Neural cell (in vitro differentiated cells): ENCODE results near the gene ZDHHC11. TPM values are rescaled to one million over a fixed set of nuclear protein-coding genes. Genes with fewer than 3 reads are reported as not detected.
"Not testable (repeated sequence)": the region's sequence is repeated elsewhere in the genome, so short reads cannot be mapped to it uniquely, and the experiment has no call there.

Experiments
- H2AFZ ChIP-seq: fragments of 200-600, 300-800 bp; sonication (generic), shearing (Covaris generic); 2 replicates; pipeline ENCODE4 v1.6.0; 2014; ENCODE audit warnings: low read depth, mild to moderate bottlenecking, antibody characterized with exemption, low read length, moderate library complexity
- H3F3A ChIP-seq: fragments of 200-600 bp; shearing (Covaris generic); 2 replicates; pipeline ENCODE4 v1.6.1; 2016; ENCODE audit warnings: mild to moderate bottlenecking, moderate library complexity, mixed read lengths, antibody characterized with exemption, low read length; ENCODE audit not compliant: insufficient read depth, poor library complexity, severe bottlenecking
- H3K27ac ChIP-seq: fragments of 200-600, 300-800 bp; sonication (generic), shearing (Covaris generic); 2 replicates; pipeline ENCODE4 v1.5.1; 2014; ENCODE audit warnings: mild to moderate bottlenecking, low read length, moderate library complexity
- H3K27me3 ChIP-seq: fragments of 300-800, 200-600 bp; sonication (generic), shearing (Covaris generic); 2 replicates; pipeline ENCODE4 v1.6.0; 2014; ENCODE audit warnings: mild to moderate bottlenecking, low read depth, low read length, moderate library complexity; ENCODE audit not compliant: insufficient read depth
- H3K36me3 ChIP-seq: fragments of 300-800, 200-600 bp; sonication (generic), shearing (Covaris generic); 2 replicates; pipeline ENCODE4 v1.5.1; 2014; ENCODE audit warnings: mild to moderate bottlenecking, antibody characterized with exemption, low read length, moderate library complexity; ENCODE audit not compliant: insufficient read depth
- H3K4me2 ChIP-seq: fragments of 300-800, 200-600 bp; sonication (generic), shearing (Covaris generic); 2 replicates; pipeline ENCODE4 v1.6.0; 2014; ENCODE audit warnings: mild to moderate bottlenecking, low read length
- H3K4me3 ChIP-seq: fragments of 300-800, 200-600 bp; sonication (generic), shearing (Covaris generic); 2 replicates; pipeline ENCODE4 v1.5.1; 2014; ENCODE audit warnings: mild to moderate bottlenecking, low read length, moderate library complexity
- H3K79me2 ChIP-seq: fragments of 200-600 bp; shearing (Covaris generic); replicated peaks from 2 replicates; pipeline ENCODE4 v1.6.0; 2014; ENCODE audit warnings: mild to moderate bottlenecking, low read length, moderate library complexity; ENCODE audit not compliant: insufficient read depth
- H3K9ac ChIP-seq: fragments of 300-800, 200-600 bp; sonication (generic), shearing (Covaris generic); 2 replicates; pipeline ENCODE4 v1.6.1; 2016; ENCODE audit warnings: mild to moderate bottlenecking, low read length, mixed read lengths
- H3K9me2 ChIP-seq: fragments of 200-600 bp; shearing (Covaris generic); 2 replicates; pipeline ENCODE4 v1.6.1; 2016; ENCODE audit warnings: mild to moderate bottlenecking, low read length, mixed read lengths; ENCODE audit not compliant: insufficient read depth
- H3K9me3 ChIP-seq: fragments of 200-600, 300-800 bp; sonication (generic), shearing (Covaris generic); 2 replicates; pipeline ENCODE4 v1.6.1; 2016; ENCODE audit warnings: mild to moderate bottlenecking, mixed run types, low read length, moderate library complexity, mixed read lengths
- H4K20me1 ChIP-seq: fragments of 200-600 bp; shearing (Covaris generic); 2 replicates; pipeline ENCODE4 v1.6.1; 2016; ENCODE audit warnings: mild to moderate bottlenecking, mixed run types; ENCODE audit not compliant: insufficient read depth
- EP300 ChIP-seq: fragments of 450-650 bp; conservative IDR thresholded peaks from 2 replicates; pipeline ENCODE4 v1.6.1; 2014; ENCODE audit warnings: antibody characterized with exemption, mild to moderate bottlenecking, moderate library complexity; ENCODE audit not compliant: poor library complexity, severe bottlenecking
- EZH2 ChIP-seq: fragments of 200-600, 300-800 bp; shearing (Covaris generic), sonication (generic); IDR thresholded peaks from 2 replicates; pipeline ENCODE4 v1.6.1; 2014; ENCODE audit warnings: antibody characterized with exemption, low read length, borderline replicate concordance, mild to moderate bottlenecking; ENCODE audit not compliant: insufficient read depth, poor library complexity, severe bottlenecking
- MXI1 ChIP-seq: fragments of 450-650 bp; conservative IDR thresholded peaks from 2 replicates; pipeline ENCODE4 v1.6.1; 2014; ENCODE audit warnings: antibody characterized with exemption, mild to moderate bottlenecking; ENCODE audit not compliant: poor library complexity, severe bottlenecking
- POLR2AphosphoS5 ChIP-seq: IDR thresholded peaks from 2 replicates; pipeline ENCODE4 v1.6.1; 2012
- RAD21 ChIP-seq: fragments of 450-650 bp; conservative IDR thresholded peaks from 2 replicates; pipeline ENCODE4 v1.6.1; 2014; ENCODE audit warnings: antibody characterized with exemption, mild to moderate bottlenecking, moderate library complexity
- SMC3 ChIP-seq: fragments of 450-650 bp; conservative IDR thresholded peaks from 2 replicates; pipeline ENCODE4 v1.6.1; 2014; ENCODE audit warnings: antibody characterized with exemption, mild to moderate bottlenecking, moderate library complexity; ENCODE audit not compliant: poor library complexity
- TAF1 ChIP-seq: IDR thresholded peaks from 2 replicates; pipeline ENCODE4 v1.6.1; 2012; ENCODE audit warnings: low read depth
- polyA plus RNA-seq: library from polyadenylated mRNA; depleted of rRNA; stranded (reverse); fragments of >200 nt; gene quantifications from 2 replicates; pipeline ENCODE4 v1.2.3, GENCODE V29; 2014
- TF ChIP-seq, protein P1 (sequence below): fragments of 450-650 bp; IDR thresholded peaks from 2 replicates; pipeline ENCODE4 v1.5.1; 2014; ENCODE audit warnings: antibody characterized with exemption, mild to moderate bottlenecking, moderate library complexity; ENCODE audit not compliant: poor library complexity, severe bottlenecking
- TF ChIP-seq, protein P2 (sequence below): IDR thresholded peaks from 2 replicates; pipeline ENCODE4 v1.6.1; 2012; ENCODE audit warnings: borderline replicate concordance

Gene ZDHHC11
- polyA plus RNA-seq, 1 donor from 2014 or later, result 11.4 TPM

DNA sequence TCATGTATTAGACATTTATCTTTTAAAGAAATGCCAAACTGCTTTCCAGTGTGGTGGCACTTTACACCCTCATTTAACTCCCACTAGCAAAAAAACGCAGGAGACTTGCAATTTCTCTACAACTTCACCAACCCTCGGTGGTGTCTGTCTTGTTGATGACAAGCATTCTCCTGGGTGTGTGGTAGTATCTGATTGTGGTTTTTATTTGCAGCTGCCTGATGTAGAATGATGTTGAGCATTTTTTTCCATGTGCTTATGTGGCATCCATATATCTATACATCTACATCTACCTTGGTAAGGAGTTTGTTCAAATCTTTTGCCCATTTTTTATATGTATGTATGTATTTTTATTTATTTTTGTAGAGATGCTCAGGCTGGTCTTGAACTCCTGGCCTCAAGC, 16.8 kb downstream of the ZDHHC11 start:
- not testable (repeated sequence) for H3K4me3 ChIP-seq, H3K79me2 ChIP-seq, H3K4me2 ChIP-seq, H3K27ac ChIP-seq, H3K9me2 ChIP-seq, H3K27me3 ChIP-seq, H2AFZ ChIP-seq, H3K36me3 ChIP-seq, H4K20me1 ChIP-seq, H3F3A ChIP-seq, H3K9me3 ChIP-seq, H3K9ac ChIP-seq

DNA sequence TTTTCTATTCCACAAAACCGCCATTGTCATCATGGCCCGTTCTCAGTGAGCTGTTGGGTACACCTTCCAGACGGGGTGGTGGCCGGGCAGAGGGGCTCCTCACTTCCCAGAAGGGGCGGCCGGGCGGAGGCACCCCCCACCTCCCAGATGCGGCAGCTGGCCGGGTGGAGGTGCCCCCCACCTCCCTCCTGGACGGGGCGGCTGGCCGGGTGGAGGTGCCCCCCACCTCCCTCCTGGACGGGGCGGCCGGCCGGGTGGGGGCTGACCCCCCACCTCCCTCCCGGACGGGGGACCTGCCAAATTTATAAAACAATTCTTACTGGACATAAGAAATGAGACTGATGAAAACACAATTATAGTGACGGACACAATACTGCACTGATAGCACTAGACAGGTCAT, 22.6 kb downstream of the ZDHHC11 start:
- not testable (repeated sequence) for H3K9me3 ChIP-seq, H3F3A ChIP-seq, H3K27me3 ChIP-seq, H3K9ac ChIP-seq, H3K4me3 ChIP-seq, H3K79me2 ChIP-seq, H4K20me1 ChIP-seq, H3K9me2 ChIP-seq, H3K27ac ChIP-seq, H2AFZ ChIP-seq, H3K4me2 ChIP-seq, H3K36me3 ChIP-seq

DNA sequence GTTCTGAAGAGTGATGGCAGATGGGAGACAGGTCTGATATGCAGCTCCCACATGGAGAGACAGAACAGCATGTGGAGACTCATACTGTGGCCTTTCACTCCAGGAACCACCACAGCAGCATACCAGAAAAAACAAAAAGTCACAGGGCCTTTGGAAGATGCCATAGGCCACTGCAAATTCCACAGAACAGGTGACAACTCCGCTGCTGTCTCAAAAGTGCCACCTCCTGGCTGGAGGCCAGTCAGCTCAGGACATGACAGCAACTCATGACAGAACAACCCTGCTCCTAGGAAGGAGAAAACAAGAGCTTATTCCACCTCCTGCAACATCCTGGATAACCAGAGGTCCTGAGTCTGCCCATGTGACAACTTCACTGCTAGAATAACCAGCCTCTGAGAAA, 25.2 kb downstream of the ZDHHC11 start:
- H4K20me1 ChIP-seq, H3K4me2 ChIP-seq, H3K9ac ChIP-seq, H3K4me3 ChIP-seq, H3K9me2 ChIP-seq, H3K79me2 ChIP-seq, H3F3A ChIP-seq, H2AFZ ChIP-seq, H3K9me3 ChIP-seq, H3K27ac ChIP-seq, H3K36me3 ChIP-seq, H3K27me3 ChIP-seq: not testable (repeated sequence)

DNA sequence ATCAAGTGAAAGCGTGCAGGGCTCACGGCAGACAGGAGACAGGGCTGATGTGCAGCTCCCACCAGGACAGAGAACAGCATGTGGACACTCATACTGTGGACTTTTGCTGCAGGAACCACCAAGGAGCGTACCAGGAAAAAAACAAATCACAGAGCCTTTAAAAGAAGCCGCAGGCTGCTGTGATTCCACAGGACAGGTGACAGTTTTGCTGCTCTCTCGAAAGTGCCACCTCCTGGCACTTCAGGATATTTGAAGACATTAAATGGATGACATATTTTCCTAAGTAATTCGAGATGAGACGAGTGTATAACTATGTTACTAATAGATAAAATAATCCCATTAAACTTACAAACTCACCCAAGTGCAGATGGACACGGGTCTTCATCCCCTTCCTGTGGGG, 29.3 kb downstream of the ZDHHC11 start:
- Histone ChIP-seq H3K79me2 (no peaks in the 10 kb centered on the region), H3K36me3 (no peaks in the 10 kb centered on the region), H3K4me3 (no peak overlapping the region), H3K4me2 (no peak overlapping the region), H3K27ac (no peak overlapping the region), H3K9ac (no peak overlapping the region), H3K9me3 (no peaks in the 10 kb centered on the region), H3K27me3 (no peaks in the 10 kb centered on the region), H2AFZ (no peak overlapping the region), H4K20me1 (no peaks in the 10 kb centered on the region), H3F3A (no peaks in the 10 kb centered on the region), H3K9me2 (no peaks in the 10 kb centered on the region)
- TF ChIP-seq POLR2AphosphoS5, result no peak
- no peak for TF ChIP-seq MXI1
- TF ChIP-seq TAF1, result no peak
- TF ChIP-seq, protein P1, sequence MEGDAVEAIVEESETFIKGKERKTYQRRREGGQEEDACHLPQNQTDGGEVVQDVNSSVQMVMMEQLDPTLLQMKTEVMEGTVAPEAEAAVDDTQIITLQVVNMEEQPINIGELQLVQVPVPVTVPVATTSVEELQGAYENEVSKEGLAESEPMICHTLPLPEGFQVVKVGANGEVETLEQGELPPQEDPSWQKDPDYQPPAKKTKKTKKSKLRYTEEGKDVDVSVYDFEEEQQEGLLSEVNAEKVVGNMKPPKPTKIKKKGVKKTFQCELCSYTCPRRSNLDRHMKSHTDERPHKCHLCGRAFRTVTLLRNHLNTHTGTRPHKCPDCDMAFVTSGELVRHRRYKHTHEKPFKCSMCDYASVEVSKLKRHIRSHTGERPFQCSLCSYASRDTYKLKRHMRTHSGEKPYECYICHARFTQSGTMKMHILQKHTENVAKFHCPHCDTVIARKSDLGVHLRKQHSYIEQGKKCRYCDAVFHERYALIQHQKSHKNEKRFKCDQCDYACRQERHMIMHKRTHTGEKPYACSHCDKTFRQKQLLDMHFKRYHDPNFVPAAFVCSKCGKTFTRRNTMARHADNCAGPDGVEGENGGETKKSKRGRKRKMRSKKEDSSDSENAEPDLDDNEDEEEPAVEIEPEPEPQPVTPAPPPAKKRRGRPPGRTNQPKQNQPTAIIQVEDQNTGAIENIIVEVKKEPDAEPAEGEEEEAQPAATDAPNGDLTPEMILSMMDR, result no peak
- no peak for TF ChIP-seq RAD21
- no peak for TF ChIP-seq EP300
- TF ChIP-seq, protein P2, sequence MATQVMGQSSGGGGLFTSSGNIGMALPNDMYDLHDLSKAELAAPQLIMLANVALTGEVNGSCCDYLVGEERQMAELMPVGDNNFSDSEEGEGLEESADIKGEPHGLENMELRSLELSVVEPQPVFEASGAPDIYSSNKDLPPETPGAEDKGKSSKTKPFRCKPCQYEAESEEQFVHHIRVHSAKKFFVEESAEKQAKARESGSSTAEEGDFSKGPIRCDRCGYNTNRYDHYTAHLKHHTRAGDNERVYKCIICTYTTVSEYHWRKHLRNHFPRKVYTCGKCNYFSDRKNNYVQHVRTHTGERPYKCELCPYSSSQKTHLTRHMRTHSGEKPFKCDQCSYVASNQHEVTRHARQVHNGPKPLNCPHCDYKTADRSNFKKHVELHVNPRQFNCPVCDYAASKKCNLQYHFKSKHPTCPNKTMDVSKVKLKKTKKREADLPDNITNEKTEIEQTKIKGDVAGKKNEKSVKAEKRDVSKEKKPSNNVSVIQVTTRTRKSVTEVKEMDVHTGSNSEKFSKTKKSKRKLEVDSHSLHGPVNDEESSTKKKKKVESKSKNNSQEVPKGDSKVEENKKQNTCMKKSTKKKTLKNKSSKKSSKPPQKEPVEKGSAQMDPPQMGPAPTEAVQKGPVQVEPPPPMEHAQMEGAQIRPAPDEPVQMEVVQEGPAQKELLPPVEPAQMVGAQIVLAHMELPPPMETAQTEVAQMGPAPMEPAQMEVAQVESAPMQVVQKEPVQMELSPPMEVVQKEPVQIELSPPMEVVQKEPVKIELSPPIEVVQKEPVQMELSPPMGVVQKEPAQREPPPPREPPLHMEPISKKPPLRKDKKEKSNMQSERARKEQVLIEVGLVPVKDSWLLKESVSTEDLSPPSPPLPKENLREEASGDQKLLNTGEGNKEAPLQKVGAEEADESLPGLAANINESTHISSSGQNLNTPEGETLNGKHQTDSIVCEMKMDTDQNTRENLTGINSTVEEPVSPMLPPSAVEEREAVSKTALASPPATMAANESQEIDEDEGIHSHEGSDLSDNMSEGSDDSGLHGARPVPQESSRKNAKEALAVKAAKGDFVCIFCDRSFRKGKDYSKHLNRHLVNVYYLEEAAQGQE, result no peak
- TF ChIP-seq EZH2, result no peak
- TF ChIP-seq SMC3, result no peak
